ENCODE measurements around the gene GNAI3.

DNA sequence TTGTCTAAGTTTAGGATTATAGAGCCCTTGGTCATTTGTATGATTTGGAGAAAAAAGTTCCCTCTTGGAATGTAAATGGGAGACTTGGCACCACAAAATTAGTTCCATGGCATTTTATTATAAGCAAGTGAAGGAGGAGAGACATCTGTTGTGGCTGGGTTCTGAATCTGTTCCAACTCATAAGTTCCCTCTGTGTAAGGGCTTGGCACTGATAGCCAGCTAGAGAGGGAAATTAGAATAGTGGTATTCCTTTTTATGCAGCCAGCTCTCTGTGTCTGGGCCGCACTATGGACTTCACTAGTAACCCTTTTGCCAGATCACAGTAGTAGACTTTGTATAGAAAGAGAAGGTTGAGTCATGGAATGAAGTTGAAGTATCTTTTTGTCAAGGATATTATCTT lies 31.1 kb downstream of the GNAI3 start:
- TF ChIP-seq, protein P1, sequence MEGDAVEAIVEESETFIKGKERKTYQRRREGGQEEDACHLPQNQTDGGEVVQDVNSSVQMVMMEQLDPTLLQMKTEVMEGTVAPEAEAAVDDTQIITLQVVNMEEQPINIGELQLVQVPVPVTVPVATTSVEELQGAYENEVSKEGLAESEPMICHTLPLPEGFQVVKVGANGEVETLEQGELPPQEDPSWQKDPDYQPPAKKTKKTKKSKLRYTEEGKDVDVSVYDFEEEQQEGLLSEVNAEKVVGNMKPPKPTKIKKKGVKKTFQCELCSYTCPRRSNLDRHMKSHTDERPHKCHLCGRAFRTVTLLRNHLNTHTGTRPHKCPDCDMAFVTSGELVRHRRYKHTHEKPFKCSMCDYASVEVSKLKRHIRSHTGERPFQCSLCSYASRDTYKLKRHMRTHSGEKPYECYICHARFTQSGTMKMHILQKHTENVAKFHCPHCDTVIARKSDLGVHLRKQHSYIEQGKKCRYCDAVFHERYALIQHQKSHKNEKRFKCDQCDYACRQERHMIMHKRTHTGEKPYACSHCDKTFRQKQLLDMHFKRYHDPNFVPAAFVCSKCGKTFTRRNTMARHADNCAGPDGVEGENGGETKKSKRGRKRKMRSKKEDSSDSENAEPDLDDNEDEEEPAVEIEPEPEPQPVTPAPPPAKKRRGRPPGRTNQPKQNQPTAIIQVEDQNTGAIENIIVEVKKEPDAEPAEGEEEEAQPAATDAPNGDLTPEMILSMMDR (conservative IDR thresholded peaks at IDR 0.05), result no peak
- no peak for TF ChIP-seq ZFX (IDR thresholded peaks at IDR 0.05)
